ENCODE results near the gene IFITM10.

GRCh38 chr11:1763796-1764661 lies 13.6 kb upstream of the IFITM10 start, which contains the start of gene CTSD:
- TF ChIP-seq EZH2 (IDR thresholded peaks at IDR 0.05): no peak
- no peak for TF ChIP-seq FOXP2 (optimal IDR thresholded peaks at IDR 0.05; ENCODE audit: control extremely low read depth, extremely low read length, insufficient read depth)

All from SK-N-MC (cell line).